HuH-7 (cell line): ENCODE data around the gene THBS4.

Source experiments
- DNase-seq: peaks from one replicate; pipeline ENCODE4 v3.0.0; 2011; ENCODE audit warnings: low spot score

THBS4 gene

DNA sequence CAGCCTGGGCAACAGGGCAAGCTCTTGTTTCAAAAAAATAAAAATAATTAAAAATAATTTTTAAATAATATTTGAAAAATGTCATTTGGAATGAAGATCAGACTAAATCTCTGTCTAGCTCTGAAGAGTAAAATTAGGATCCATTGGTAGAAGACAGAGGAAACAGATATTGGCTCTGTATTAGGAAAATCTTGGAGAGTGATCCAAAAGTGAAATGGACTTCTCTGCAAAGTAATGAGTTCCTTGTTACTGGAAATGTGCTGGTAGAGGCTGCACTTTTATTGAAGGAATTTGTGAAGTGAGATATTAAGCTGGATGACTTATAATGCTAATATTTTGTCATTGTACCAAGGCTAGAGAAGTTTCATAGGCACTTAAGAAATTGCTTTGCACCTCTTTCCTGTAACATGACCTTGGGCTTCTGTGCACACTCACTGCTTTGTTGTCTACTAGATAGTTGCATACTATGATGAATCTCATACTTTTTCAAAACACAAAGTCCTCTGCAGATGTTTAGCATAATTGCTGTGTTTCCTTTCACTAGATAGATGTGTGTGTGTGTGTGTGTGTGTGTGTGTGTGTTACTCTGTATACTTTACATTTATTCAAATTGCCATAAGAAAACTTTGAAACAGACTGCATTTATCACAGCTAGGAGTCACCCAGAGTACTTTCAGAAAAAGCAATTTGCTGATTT lies 13.1 kb downstream of the THBS4 start:
- DNase-seq: no peak

GRCh38 chr5:80052464-80052863 lies 17.3 kb downstream of the THBS4 start:
- DNase-seq: no peak

DNA sequence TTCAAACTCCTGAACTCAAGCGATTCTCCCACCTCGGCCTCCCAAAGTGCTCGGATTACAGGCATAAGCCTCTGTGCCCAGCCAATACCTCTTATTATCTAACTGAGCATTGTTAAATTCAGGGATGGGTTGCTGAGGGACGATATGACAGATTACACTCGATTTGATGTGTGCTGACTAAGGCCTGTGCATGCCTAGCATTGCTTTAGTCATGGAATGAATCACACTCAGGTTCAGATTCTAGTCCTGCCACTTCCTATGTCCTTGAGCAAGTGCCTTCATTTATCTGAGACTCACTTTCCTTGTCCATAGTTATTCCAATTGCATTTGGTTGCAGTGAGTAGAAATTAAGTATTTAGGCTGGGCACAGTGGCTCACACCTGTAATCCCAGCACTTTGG lies 19.5 kb downstream of the THBS4 start:
- DNase-seq: no peak

DNA sequence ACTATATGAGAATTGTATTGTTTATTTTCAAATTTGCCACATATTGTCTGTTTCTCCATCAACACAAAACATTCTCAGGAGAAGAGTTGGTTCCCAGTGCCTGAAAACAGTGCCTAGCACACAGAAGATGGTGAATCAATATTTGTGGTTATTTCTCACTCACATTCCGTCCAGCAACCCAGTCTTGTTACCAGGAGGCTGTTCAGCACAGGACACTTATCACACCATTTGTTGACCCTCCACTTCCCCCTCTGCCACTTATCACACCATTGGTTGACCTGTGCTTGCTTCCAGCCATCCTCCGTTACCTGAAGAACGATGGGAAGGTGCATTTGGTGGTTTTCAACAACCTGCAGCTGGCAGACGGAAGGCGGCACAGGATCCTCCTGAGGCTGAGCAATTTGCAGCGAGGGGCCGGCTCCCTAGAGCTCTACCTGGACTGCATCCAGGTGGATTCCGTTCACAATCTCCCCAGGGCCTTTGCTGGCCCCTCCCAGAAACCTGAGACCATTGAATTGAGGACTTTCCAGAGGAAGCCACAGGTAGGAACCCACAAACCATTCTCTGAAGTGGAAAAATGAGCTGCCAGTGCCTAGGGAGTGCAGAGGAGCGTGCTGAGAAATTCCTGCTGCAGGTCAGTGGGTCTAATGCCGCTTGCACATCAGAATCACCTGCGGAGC lies 20.5 kb downstream of the THBS4 start:
- DNase-seq: no peak

- no peak for DNase-seq
Observed at GRCh38 chr5:80057099-80057498, 22.0 kb downstream of the THBS4 start.

DNA sequence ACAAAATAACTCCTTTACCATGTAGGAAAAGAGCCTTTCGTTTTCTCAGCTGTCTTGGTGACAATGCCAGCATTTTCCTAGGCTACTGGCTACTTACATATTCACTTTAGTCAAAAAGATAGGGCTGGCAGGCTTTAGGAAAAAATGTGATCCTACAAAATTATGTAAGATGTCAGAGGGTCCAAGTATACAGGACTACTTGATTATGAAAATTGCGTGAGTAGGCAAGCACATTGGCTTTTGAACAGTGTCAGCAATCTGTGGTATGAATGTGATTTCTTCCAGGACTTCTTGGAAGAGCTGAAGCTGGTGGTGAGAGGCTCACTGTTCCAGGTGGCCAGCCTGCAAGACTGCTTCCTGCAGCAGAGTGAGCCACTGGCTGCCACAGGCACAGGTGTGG lies 22.8 kb downstream of the THBS4 start:
- DNase-seq: no peak

- no peak for DNase-seq
Observed at GRCh38 chr5:80059354-80059980, 24.3 kb downstream of the THBS4 start.

DNA sequence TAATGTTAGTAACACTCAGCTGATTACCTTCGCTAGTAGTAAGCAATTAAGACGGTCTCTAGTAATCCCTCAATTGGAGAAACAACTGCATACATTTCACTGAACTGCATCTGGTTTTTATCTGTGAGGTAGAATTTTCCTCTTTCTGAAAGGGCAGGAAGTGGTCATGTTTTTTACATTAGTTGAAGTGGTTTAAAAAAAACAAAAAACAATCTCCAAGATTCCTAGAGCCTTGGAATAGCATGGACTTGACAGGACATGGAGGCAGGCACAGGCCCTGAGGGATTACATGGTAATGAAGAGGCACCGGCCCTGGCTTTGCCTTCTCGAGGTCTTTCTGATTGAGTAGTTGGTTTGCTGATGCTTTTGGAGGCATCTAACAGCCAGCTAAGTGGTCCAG lies 25.8 kb downstream of the THBS4 start:
- DNase-seq: no peak

- DNase-seq: no peak
Observed at GRCh38 chr5:80061547-80061946, 26.4 kb downstream of the THBS4 start.

DNA sequence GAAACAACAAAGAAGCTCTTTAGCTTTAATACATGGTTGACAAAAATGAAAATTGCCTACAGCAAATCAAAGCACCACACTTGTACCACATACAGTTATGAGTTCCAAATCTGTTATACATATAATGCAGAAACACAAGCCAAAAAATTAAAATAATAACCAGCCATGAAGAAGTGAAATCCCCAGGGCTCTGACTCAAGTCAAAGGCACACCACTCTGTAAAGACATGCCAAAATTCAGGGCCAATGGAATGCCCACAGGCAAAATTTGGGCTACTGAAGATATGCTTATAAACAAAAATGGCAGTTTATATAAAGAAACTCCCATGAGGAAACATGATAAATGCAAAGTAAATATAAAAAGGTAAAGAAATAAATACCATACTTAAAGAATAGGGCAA lies 29.0 kb downstream of the THBS4 start:
- DNase-seq: no peak

GRCh38 chr5:80067016-80067415 lies 31.9 kb downstream of the THBS4 start:
- DNase-seq: no peak

DNA sequence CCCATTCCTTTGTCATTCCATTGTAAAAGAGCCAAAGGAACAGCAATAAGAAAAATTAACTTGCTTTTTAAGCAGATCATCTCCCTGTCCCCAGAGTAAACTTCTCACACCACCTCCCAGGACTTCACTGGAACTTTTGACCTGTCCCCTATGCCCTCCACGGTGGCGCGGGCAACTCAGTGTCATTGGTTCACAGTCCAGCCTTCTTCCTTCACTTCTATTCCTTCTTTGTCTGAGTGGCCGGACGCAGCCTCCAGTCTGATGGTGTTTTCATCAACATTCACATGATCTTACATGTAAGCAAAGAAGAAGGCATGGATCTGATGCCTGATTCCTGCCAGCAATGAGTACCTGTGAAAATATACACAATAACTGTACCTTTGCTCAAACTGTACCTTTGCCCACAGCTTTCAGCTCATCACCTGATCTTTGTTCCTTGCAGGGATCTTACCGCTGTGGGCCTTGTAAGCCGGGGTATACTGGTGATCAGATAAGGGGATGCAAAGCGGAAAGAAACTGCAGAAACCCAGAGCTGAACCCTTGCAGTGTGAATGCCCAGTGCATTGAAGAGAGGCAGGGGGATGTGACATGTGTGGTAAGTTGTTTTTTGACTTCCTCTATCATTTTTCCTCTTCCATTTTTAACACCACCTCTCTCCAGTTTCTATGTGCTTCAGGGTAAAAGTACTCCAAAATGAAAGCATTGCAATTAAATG lies 32.5 kb downstream of the THBS4 start:
- DNase-seq: no peak

- no peak for DNase-seq
Observed at GRCh38 chr5:80068246-80068636, 33.1 kb downstream of the THBS4 start.

DNA sequence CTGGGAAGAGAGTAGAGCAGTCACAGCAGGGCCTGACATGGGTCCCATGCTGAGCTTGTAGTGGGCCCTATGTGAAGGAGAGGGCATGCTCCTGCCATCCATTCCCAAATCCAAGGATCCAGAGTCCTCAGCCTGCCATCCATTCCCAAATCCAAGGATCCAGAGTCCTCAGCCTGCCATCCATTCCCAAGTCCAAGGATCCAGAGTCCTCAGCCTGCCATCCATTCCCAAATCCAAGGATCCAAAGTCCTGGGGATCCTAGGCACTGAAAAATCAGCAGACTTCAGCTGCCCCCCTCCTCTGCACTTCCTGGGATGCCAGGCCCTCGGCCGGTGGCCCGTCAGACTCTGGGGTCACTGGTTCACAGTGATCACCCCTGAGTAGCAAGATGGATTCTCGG lies 33.6 kb downstream of the THBS4 start:
- DNase-seq: no peak

DNA sequence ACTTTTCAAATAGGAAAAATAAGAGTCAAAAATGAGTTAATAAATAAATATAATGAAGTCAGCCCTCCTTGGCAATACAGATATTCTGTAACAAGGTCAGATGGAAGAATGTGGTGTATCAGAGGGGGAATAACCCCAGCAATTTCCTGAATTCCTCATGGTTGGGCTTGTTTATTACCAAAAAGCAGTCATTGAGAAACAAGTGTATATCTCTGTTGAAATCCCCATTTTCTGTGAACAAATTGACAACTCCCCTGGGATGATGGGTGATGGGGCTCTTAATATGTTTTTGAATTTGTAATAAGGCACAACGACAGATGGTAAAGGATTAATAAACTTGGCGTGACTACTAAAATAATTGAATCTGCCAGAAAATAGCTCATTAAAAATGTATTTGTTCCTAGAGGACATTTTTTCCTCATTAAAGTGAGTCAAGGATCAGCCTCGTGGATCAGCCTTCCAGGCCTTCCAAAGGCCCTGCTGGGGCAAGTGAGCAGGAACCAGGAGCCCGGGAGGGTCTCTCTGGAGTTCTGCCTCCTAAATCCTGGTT lies 34.2 kb downstream of the THBS4 start:
- no peak for DNase-seq

DNA sequence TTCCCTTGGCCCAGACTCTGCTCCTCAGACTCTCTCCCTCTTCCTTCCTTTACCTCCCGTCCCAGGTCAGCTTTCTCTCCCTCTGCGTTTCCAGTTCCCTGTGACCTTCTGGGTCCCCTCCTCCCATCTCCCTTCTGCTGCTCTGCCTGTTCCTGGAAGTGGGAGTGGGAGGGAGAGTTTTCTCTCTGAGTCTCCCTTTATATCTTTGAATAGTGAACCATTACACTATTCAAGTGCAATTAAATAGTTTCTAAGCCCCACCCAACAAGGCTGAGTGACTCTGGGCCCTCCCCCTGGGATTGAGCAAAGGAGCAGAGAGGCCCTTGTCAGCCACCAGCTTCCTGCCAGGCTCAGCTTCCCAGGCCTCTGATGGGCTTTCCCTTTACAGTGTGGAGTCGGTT lies 34.8 kb downstream of the THBS4 start:
- DNase-seq: no peak

DNA sequence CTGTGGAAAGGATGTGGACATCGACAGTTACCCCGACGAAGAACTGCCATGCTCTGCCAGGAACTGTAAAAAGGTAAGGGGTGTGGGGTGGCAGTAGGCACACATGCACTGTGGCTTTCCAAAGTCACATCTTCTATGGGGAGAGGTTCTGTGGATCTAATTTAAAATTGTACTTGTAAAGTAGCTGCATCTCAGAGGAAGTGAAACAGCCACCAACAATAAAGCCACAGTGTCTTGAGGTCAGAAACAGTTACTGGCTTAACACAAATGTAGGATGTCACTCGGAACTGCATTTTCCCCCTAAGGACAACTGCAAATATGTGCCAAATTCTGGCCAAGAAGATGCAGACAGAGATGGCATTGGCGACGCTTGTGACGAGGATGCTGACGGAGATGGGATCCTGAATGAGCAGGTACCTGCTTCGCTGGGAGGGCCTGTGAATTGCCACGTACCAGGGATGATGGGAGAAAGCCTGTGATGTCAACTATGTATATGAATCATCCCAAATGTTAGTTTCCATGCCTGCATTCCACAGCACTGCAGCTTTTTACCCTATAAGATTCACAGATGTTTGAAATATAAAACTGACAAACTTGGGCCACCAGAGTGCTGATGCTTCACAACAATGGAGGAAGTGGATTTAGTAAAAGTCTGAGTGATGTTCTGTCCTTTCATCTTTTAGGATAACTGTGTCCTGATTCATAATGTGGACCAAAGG lies 35.3 kb downstream of the THBS4 start:
- DNase-seq: no peak

- DNase-seq: no peak
Observed at GRCh38 chr5:80071510-80072021, 36.4 kb downstream of the THBS4 start.

- no peak for DNase-seq
Observed at GRCh38 chr5:80072103-80073073, 37.2 kb downstream of the THBS4 start.
